ENCODE measurements around the gene PCSK9.
A peak's percentile ranks its signal among the peaks of the same experiment; 100 is the strongest.

DNA sequence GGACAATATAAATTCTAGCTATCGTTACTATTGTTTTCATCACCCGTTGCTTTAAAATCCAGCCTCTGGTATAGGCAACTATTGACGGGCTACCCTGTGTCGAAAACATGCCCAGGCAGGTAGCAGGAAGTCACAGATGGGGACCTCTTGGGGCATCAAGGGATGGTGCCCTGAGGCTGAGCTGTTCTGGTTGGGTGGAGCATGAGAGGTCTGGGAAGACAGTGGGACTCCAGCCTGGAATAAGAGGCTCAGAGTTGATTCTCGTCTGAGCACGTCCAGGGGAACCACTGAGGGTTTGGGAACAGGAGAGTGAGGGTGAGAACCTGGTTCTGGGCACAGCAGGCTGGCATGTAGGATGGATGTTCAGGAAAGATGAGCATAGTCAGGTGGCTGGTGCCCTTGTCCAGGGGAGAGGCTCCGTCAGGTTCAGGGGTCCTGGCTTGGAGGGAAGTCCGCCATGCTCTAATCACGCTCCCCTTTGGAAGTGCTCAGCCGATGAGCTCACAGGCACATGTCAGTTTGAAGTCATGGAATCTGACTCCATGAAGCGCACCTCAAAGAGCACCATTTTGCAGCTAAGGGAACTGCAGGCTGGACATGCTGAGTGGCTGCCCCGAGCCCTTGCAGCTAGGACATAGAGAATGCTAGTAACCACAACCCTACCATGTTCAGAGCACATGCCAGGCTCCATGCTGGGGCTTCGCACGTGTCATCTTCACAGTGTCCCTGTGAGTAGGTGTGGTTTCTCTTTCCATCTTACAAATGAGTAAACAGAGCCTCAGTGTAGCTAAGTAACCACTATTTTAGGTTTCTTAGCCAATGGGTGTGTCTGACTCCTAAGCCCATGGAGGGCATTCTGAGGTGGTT lies 21.0 kb downstream of the PCSK9 start:
- TF ChIP-seq POLR2A (IDR thresholded peaks at IDR 0.05; ENCODE audit: insufficient read depth in 1 of 2, low read depth in 2 of 2, low read length in 2 of 2) (0 out of 4 replicates have a peak, but pooled peaks of 1 of the 2 experiments have one; percentile 7), KDM5B (CRISPR knock-in tag; IDR thresholded peaks at IDR 0.05; ENCODE audit: borderline replicate concordance) (no peak), KLF16 (CRISPR knock-in tag; IDR thresholded peaks at IDR 0.05) (no peak), U2AF1 (optimal IDR thresholded peaks at IDR 0.05; ENCODE audit: low read depth, low read length) (no peak), EZH2 (conservative IDR thresholded peaks at IDR 0.05; ENCODE audit: low read depth, low read length) (no peak), RAD21 (CRISPR knock-in tag; IDR thresholded peaks at IDR 0.05) (no peak), TARDBP (CRISPR knock-in tag; IDR thresholded peaks at IDR 0.05) (no peak), HDAC1 (CRISPR knock-in tag; IDR thresholded peaks at IDR 0.05) (no peak), THYN1 (CRISPR knock-in tag; IDR thresholded peaks at IDR 0.05; ENCODE audit: borderline replicate concordance, low read depth) (no peak), MIXL1 (CRISPR knock-in tag; IDR thresholded peaks at IDR 0.05) (no peak)
